GM12878 (cell line): Measurements from ENCODE around the gene YDJC. TPM values are rescaled to one million over a fixed set of nuclear protein-coding genes. Genes with fewer than 3 reads are reported as not detected.

Experiments used
- ATAC-seq: fragments of 200-7000 bp; cut with Tn5 transposase; 3 replicates; pipeline ENCODE4 v1.9.1; 2020; ENCODE audit warnings: mild to moderate bottlenecking, moderate library complexity
- BruUV-seq: library from RNA; stranded (reverse); fragments of 400-500 nt; replicated peaks from 2 replicates; lab custom pipeline; 2021; lab: Mats Ljungman, UMichigan
- CTCF ChIA-PET: fragments of 300-600 bp; sonication (Branson Sonifier 250); formaldehyde crosslinking; extraction: SDS; loops from one replicate; lab custom pipeline; 2021; ENCODE audit warnings: inconsistent platforms; lab: Yijun Ruan, JAX
- POLR2A ChIA-PET: fragments of 350-600 bp; formaldehyde crosslinking; extraction: SDS; loops from one replicate; lab custom pipeline; 2021; ENCODE audit warnings: inconsistent platforms; lab: Charles Lee
- RAD21 ChIA-PET: fragments of 300-600 bp; sonication (Branson Sonifier 250); formaldehyde crosslinking; loops from one replicate; lab custom pipeline; 2023; ENCODE audit warnings: antibody characterized with exemption; ENCODE audit not compliant: unreplicated experiment; lab: Charles Lee
- SMC1A ChIA-PET: fragments of 300-600 bp; sonication (Branson Sonifier 250); formaldehyde crosslinking; loops from one replicate; lab custom pipeline; 2023; ENCODE audit not compliant: unreplicated experiment, uncharacterized antibody; lab: Charles Lee
- DNase-seq: peaks from one replicate; pipeline ENCODE4 v3.0.0-alpha.2; 2011; ENCODE audit warnings: low read depth, low spot score
- FAIRE-seq: peaks from 3 replicates; lab custom pipeline; 2011; peaks lifted over from hg19 to GRCh38; lab: Jason Lieb, UNC
- H2AFZ ChIP-seq: 2 replicates; pipeline ENCODE4 v1.6.0; 2011; ENCODE audit warnings: low read depth, low read length, control low read depth; ENCODE audit not compliant: control insufficient read depth
- H3K27ac ChIP-seq: 2 replicates; pipeline ENCODE4 v1.5.1; 2011; ENCODE audit warnings: control low read depth; ENCODE audit not compliant: control insufficient read depth, insufficient read depth
- H3K27me3 ChIP-seq, 2 experiments: replicated peaks in 1 of 2; 2 replicates each; pipeline versions ENCODE4 v1.6.0 to v1.6.1; 2011; ENCODE audit warnings: low read length in 1 of 2; ENCODE audit not compliant: control insufficient read depth in 2 of 2, insufficient read depth in 2 of 2
- H3K36me3 ChIP-seq, 2 experiments: 2 replicates each; pipeline ENCODE4 v1.5.1; 2011; ENCODE audit warnings: low read length in 1 of 2; ENCODE audit not compliant: control insufficient read depth in 2 of 2, insufficient read depth in 2 of 2
- H3K4me1 ChIP-seq: 2 replicates; pipeline ENCODE4 v1.6.1; 2011; ENCODE audit warnings: mild to moderate bottlenecking, low read length, moderate library complexity, mixed read lengths; ENCODE audit not compliant: control insufficient read depth, insufficient read depth
- H3K4me2 ChIP-seq: 2 replicates; pipeline ENCODE4 v1.6.0; 2011; ENCODE audit warnings: control low read depth; ENCODE audit not compliant: control insufficient read depth, insufficient read depth
- H3K4me3 ChIP-seq: fragments of 200-600 bp; sonication (generic); 2 replicates; pipeline ENCODE4 v1.5.1; 2016
- H3K79me2 ChIP-seq: 2 replicates; pipeline ENCODE4 v1.6.0; 2011; ENCODE audit warnings: low read length; ENCODE audit not compliant: control insufficient read depth, insufficient read depth
- H3K9ac ChIP-seq: 2 replicates; pipeline ENCODE4 v1.8.0; 2011; ENCODE audit warnings: low read length, control low read depth, mixed read lengths; ENCODE audit not compliant: control insufficient read depth, insufficient read depth
- H3K9me3 ChIP-seq: replicated peaks from 3 replicates; pipeline ENCODE4 v1.5.1; 2011; ENCODE audit warnings: mild to moderate bottlenecking, low read length; ENCODE audit not compliant: control insufficient read depth, insufficient read depth
- H4K20me1 ChIP-seq: 2 replicates; pipeline ENCODE4 v1.6.0; 2011; ENCODE audit not compliant: control insufficient read depth, insufficient read depth
- BMI1 ChIP-seq: fragments of 450-650 bp; IDR thresholded peaks from 2 replicates; pipeline ENCODE4 v1.6.1; 2016; ENCODE audit warnings: mild to moderate bottlenecking, moderate library complexity, borderline replicate concordance
- CEBPZ ChIP-seq: fragments of 150-350 bp; IDR thresholded peaks from 2 replicates; pipeline ENCODE4 v1.6.1; 2016; ENCODE audit warnings: low read depth, low read length
- CREB1 ChIP-seq: IDR thresholded peaks from 2 replicates; pipeline ENCODE4 v1.6.1; 2012; ENCODE audit warnings: low read depth, mild to moderate bottlenecking, inconsistent platforms
- EP300 ChIP-seq, 2 experiments: fragments of 150-350 bp in 1 of 2; IDR thresholded peaks; 2 replicates each; pipeline ENCODE4 v1.6.1; 2011 to 2012; ENCODE audit warnings: low read depth in 2 of 2, low read length in 2 of 2, borderline replicate concordance in 1 of 2, improper control_type of control experiment in 1 of 2, inconsistent platforms in 1 of 2; ENCODE audit not compliant: control insufficient read depth in 1 of 2
- EZH2 ChIP-seq: IDR thresholded peaks from 2 replicates; pipeline ENCODE4 v1.6.1; 2012; ENCODE audit warnings: low read depth, mild to moderate bottlenecking, control low read depth, inconsistent platforms, low read length, borderline replicate concordance; ENCODE audit not compliant: control insufficient read depth
- FOXK2 ChIP-seq: fragments of 450-650 bp; IDR thresholded peaks from 2 replicates; pipeline ENCODE4 v1.6.1; 2017; ENCODE audit warnings: mild to moderate bottlenecking, moderate library complexity
- FOXM1 ChIP-seq: IDR thresholded peaks from 2 replicates; pipeline ENCODE4 v1.6.1; 2012; ENCODE audit warnings: low read depth, mild to moderate bottlenecking, inconsistent platforms, low read length, moderate library complexity
- HDAC6 ChIP-seq: fragments of 200-600 bp; sonication (generic); IDR thresholded peaks from one replicate; pipeline ENCODE4 v1.8.0; 2017; ENCODE audit warnings: antibody characterized with exemption; ENCODE audit not compliant: unreplicated experiment
- IKZF2 ChIP-seq, 2 experiments: fragments of 450-650 bp; IDR thresholded peaks; 2 replicates each; pipeline ENCODE4 v1.6.1; 2017; ENCODE audit warnings: mild to moderate bottlenecking in 2 of 2, moderate library complexity in 2 of 2
- KLF5 ChIP-seq: fragments of 450-650 bp; IDR thresholded peaks from 2 replicates; pipeline ENCODE4 v1.6.1; 2014; ENCODE audit warnings: mild to moderate bottlenecking; ENCODE audit not compliant: partially characterized antibody
- MYC ChIP-seq: IDR thresholded peaks from 2 replicates; pipeline ENCODE4 v1.6.1; 2011; ENCODE audit warnings: mild to moderate bottlenecking, low read length, moderate library complexity, inconsistent platforms; ENCODE audit not compliant: insufficient read depth, insufficient replicate concordance, insufficient read length, severe bottlenecking
- NFYA ChIP-seq: IDR thresholded peaks from 2 replicates; pipeline ENCODE4 v1.6.1; 2011; ENCODE audit warnings: low read depth, mild to moderate bottlenecking, low read length, improper control_type of control experiment, borderline replicate concordance
- NR2F1 ChIP-seq: fragments of 450-650 bp; conservative IDR thresholded peaks from 2 replicates; pipeline ENCODE4 v1.6.1; 2017; ENCODE audit warnings: mild to moderate bottlenecking
- POLR2A ChIP-seq: IDR thresholded peaks from 2 replicates; pipeline ENCODE4 v1.6.1; 2011; ENCODE audit warnings: low read depth, mild to moderate bottlenecking, low read length
- RB1 ChIP-seq: fragments of 450-650 bp; formaldehyde crosslinking; IDR thresholded peaks from 2 replicates; pipeline ENCODE4 v1.6.1; 2017; ENCODE audit warnings: mild to moderate bottlenecking, borderline replicate concordance
- RELB ChIP-seq: fragments of 450-650 bp; IDR thresholded peaks from 2 replicates; pipeline ENCODE4 v1.6.1; 2017; ENCODE audit warnings: low read depth, mild to moderate bottlenecking, moderate library complexity
- WGBS: methylation state at CpG from one replicate; pipeline ENCODE4 v1.1.6; 2016; ENCODE audit warnings: low lambda C conversion rate; ENCODE audit not compliant: insufficient replicate concordance, insufficient coverage; ENCODE audit errors: missing lambda C conversion rate; 5-methylcytosine and 5-hydroxymethylcytosine counted together
- in situ Hi-C: fragments of 300-500 bp; cut with MboI; formaldehyde crosslinking; loops from 9 replicates; pipeline ENCODE4 v1.14.3; 2018; ENCODE audit warnings: mixed read lengths
- intact Hi-C: fragments of 100-400 bp; cut with micrococcal nuclease; formaldehyde crosslinking; loops from one replicate; pipeline ENCODE4 v1.14.2; 2022; ENCODE audit not compliant: unreplicated experiment
- polyA plus RNA-seq, 11 experiments: library from polyadenylated mRNA; depleted of rRNA in 4 of 11; unstranded in 6 of 11; stranded (reverse) in 5 of 11; fragments of >200 nt; fragmentation: Nextera tagmentation in 4 of 11; fragmentation: Illumina TruSeq in 1 of 11; extraction: Ambion mirVana in 4 of 11; extraction: Trizol in 1 of 11; gene quantifications; 1 replicate in 1 of 11; 2 replicates in 10 of 11; pipeline versions ENCODE4 v1.2.1 to v1.2.3, GENCODE V29; 2011 to 2016; ENCODE audit warnings: inconsistent platforms in 2 of 11, missing spikeins in 2 of 11, low read depth in 1 of 11
- total RNA-seq, 4 experiments: library from RNA; depleted of rRNA in 3 of 4; stranded (reverse); fragments of >200 nt in 3 of 4; fragmentation: Illumina TruSeq in 1 of 4; extraction: Trizol in 1 of 4; gene quantifications; 2 replicates each; pipeline versions ENCODE4 v1.2.1 to v1.2.3, GENCODE V29; 2013 to 2021

The YDJC gene
- total and polyA plus RNA-seq, 10 of the 15 experiments (the other 5 are each of a cell fraction or from before 2014, with no cell fraction given), result 1.00 to 77.6 (median 38.4) TPM

- no peak for TF ChIP-seq CEBPZ
- TF ChIP-seq KLF5, result no peak
Observed at GRCh38 chr22:21652010-21652546, 22.3 kb upstream of the YDJC start (continued).

- Histone ChIP-seq H4K20me1 (no peaks in the 10 kb centered on the region), H3K4me2 (peak overlapping the region; percentile 93), H3K36me3 (peaks cover 3% of the 10 kb centered on the region in 2 experiments), H3K27me3 (no peaks in the 10 kb centered on the region), H3K9me3 (no peaks in the 10 kb centered on the region), H3K4me1 (peaks cover 3% of the 10 kb centered on the region), H2AFZ (peak overlapping the region; percentile 88), H3K27ac (peak overlapping the region; percentile 89), H3K9ac (peak overlapping the region; percentile 95), H3K4me3 (peak overlapping the region; percentile 73), H3K79me2 (peaks cover 7% of the 10 kb centered on the region)
- ATAC-seq (peak; percentile 41), DNase-seq (no peak), FAIRE-seq (no peak)
- in situ Hi-C loops, result no loop called here
- CTCF ChIA-PET, result interaction anchor here (0.8 to 3.0 kb wide), 5 partner anchors 10 to 559 kb away, joined by 3 to 10 read pairs (median 3); partner anchors contain the start of genes SDF2L1 and YDJC
- BruUV-seq, result no TSS peak
- intact Hi-C loops, result no loop called here
- SMC1A ChIA-PET, result interaction anchor here (0.8 to 2.4 kb wide), 4 partner anchors 10 to 287 kb away, joined by 3 to 8 read pairs (median 3); partner anchors contain the start of gene SDF2L1
- POLR2A ChIA-PET, result interaction anchor here (1.4 kb wide), 2 partner anchors 10 to 73 kb away, joined by 3 to 4 read pairs; partner anchors contain the start of gene SDF2L1
- WGBS, result under 1% methylated on average over 29 of the region's 29 CpGs
- RAD21 ChIA-PET, result interaction anchor here (1.0 to 1.6 kb wide), 2 partner anchors 8 to 111 kb away, joined by 4 read pairs; no protein-coding TSS in a partner anchor
- TF ChIP-seq NR2F1 (no peak), POLR2A (no peak), NFYA (no peak), RELB (peak; percentile 62), RB1 (0 out of 2 replicates have a peak, but pooled peaks have one; percentile 52), BMI1 (no peak), MYC (no peak), FOXM1 (peak; percentile 6; the same call in 1 of the 2 replicates), CREB1 (no peak), EP300 (IDR thresholded peaks at IDR 0.05; ENCODE audit: borderline replicate concordance in 1 of 2, control insufficient read depth in 1 of 2, low read depth in 2 of 2, low read length in 2 of 2) (no peak), FOXK2 (no peak), IKZF2 (IDR thresholded peaks at IDR 0.05) (no peak; a peak in 1 of 4 replicates), HDAC6 (no peak), EZH2 (no peak)
Observed at GRCh38 chr22:21651521-21652009, 21.7 kb upstream of the YDJC start.
